K562 (cell line): ENCODE measurements around the gene IFITM2. TPM values are rescaled to one million over a fixed set of nuclear protein-coding genes. Genes with fewer than 3 reads are reported as not detected.
A peak's percentile ranks its signal among the peaks of the same experiment; 100 is the strongest.

ENCODE experiments used
- CREM ChIP-seq: IDR thresholded peaks from 2 replicates; pipeline ENCODE4 v1.6.1; 2014; ENCODE audit warnings: antibody characterized with exemption, low read depth
- EWSR1 ChIP-seq: fragments of 450-650 bp; IDR thresholded peaks from 2 replicates; pipeline ENCODE4 v1.6.1; 2018; ENCODE audit warnings: borderline replicate concordance, mild to moderate bottlenecking, low read depth, moderate library complexity; ENCODE audit not compliant: partially characterized antibody
- FOS ChIP-seq: IDR thresholded peaks from 3 replicates; pipeline ENCODE4 v1.6.1; 2011; ENCODE audit not compliant: insufficient read length; ENCODE audit errors: extremely low read depth
- IRF2 ChIP-seq: sonication (generic); formaldehyde crosslinking; IDR thresholded peaks from 2 replicates; pipeline ENCODE4 v1.8.1; 2022; ENCODE audit warnings: mild to moderate bottlenecking, missing genetic modification reagents
- MAZ ChIP-seq, 2 experiments: fragments of 450-650 bp in 1 of 2; sonication (generic) in 1 of 2; formaldehyde crosslinking; IDR thresholded peaks in 1 of 2; conservative IDR thresholded peaks in 1 of 2; 2 replicates each; pipeline versions ENCODE4 v1.4.0 to v1.5.0; 2020; ENCODE audit warnings: mild to moderate bottlenecking in 1 of 2, missing genetic modification reagents in 1 of 2
- RBM15 ChIP-seq: fragments of 200-400 bp; formaldehyde crosslinking; IDR thresholded peaks from 2 replicates; pipeline ENCODE4 v1.6.1; 2018; ENCODE audit warnings: mild to moderate bottlenecking, low read length, moderate library complexity; ENCODE audit not compliant: insufficient read depth
- RFX7 ChIP-seq: fragments of 250-450 bp; sonication (Bioruptor Pico); IDR thresholded peaks from 2 replicates; pipeline ENCODE4 v1.5.1; 2021; ENCODE audit warnings: mild to moderate bottlenecking
- RHOXF2B ChIP-seq: fragments of 250-450 bp; sonication (Bioruptor Pico); conservative IDR thresholded peaks from 2 replicates; pipeline ENCODE4 v1.5.1; 2021
- SRSF9 ChIP-seq: fragments of 200-400 bp; formaldehyde crosslinking; IDR thresholded peaks from 2 replicates; pipeline ENCODE4 v1.6.1; 2017; ENCODE audit warnings: low read depth, low read length, borderline replicate concordance
- TAF15 ChIP-seq: fragments of 200-400 bp; formaldehyde crosslinking; IDR thresholded peaks from 2 replicates; pipeline ENCODE4 v1.6.1; 2017; ENCODE audit warnings: mild to moderate bottlenecking, low read depth, low read length, moderate library complexity
- ZBTB8A ChIP-seq: fragments of 450-650 bp; IDR thresholded peaks from 2 replicates; pipeline ENCODE4 v1.6.1; 2018; ENCODE audit warnings: mild to moderate bottlenecking, moderate library complexity; ENCODE audit not compliant: partially characterized antibody
- ZNF583 ChIP-seq: fragments of 250-450 bp; sonication (Bioruptor Pico); IDR thresholded peaks from 2 replicates; pipeline ENCODE4 v1.4.0; 2020
- ZNF764 ChIP-seq: fragments of 250-450 bp; sonication (Bioruptor Pico); IDR thresholded peaks from 2 replicates; pipeline ENCODE4 v1.4.0; 2020; ENCODE audit warnings: low read depth, mild to moderate bottlenecking, moderate library complexity
- polyA plus RNA-seq, 8 experiments: library from polyadenylated mRNA; depleted of rRNA in 4 of 8; stranded (reverse) in 5 of 8; unstranded in 3 of 8; fragments of >200 nt; fragmentation: Nextera tagmentation in 2 of 8; fragmentation: Illumina TruSeq in 1 of 8; extraction: Ambion mirVana in 2 of 8; extraction: Trizol in 1 of 8; gene quantifications; 2 replicates each; pipeline versions ENCODE4 v1.2.1 to v1.2.3, GENCODE V29; 2011 to 2014; ENCODE audit warnings: inconsistent platforms in 1 of 8, missing spikeins in 1 of 8
- total RNA-seq, 7 experiments: library from RNA; depleted of rRNA in 6 of 7; stranded (reverse); fragments of >200 nt in 6 of 7; fragmentation: Illumina TruSeq in 2 of 7; extraction: Trizol in 2 of 7; gene quantifications; 2 replicates each; pipeline versions ENCODE4 v1.2.1 to v1.2.3, GENCODE V29; 2011 to 2021; ENCODE audit warnings: low replicate concordance in 1 of 7
- TF ChIP-seq, protein P1 (sequence below): fragments of 250-450 bp; sonication (Bioruptor Pico); IDR thresholded peaks from 2 replicates; pipeline ENCODE4 v1.5.0; 2020; ENCODE audit warnings: mild to moderate bottlenecking
- TF ChIP-seq, protein P2 (sequence below): fragments of 450-650 bp; IDR thresholded peaks from 2 replicates; pipeline ENCODE4 v1.6.1; 2016; ENCODE audit warnings: low read depth, mild to moderate bottlenecking, moderate library complexity
- TF ChIP-seq, protein P3 (sequence below): fragments of 250-450 bp; sonication (Bioruptor Pico); IDR thresholded peaks from 2 replicates; pipeline ENCODE4 v1.5.1; 2021; ENCODE audit warnings: mild to moderate bottlenecking
- TF ChIP-seq, protein P4 (sequence below): IDR thresholded peaks from 3 replicates; pipeline ENCODE4 v1.6.1; 2011; ENCODE audit warnings: borderline replicate concordance, mild to moderate bottlenecking; ENCODE audit not compliant: insufficient read length, insufficient read depth
- TF ChIP-seq, protein P5 (sequence below): sonication (generic); formaldehyde crosslinking; IDR thresholded peaks from 2 replicates; pipeline ENCODE4 v1.8.0; 2023; ENCODE audit warnings: mild to moderate bottlenecking, missing genetic modification reagents

Gene IFITM2
- total and polyA plus RNA-seq, 9 of the 15 experiments (the other 6 are each of a cell fraction or from before 2014, with no cell fraction given) = 52.8 to 4,872 (median 356) TPM

DNA sequence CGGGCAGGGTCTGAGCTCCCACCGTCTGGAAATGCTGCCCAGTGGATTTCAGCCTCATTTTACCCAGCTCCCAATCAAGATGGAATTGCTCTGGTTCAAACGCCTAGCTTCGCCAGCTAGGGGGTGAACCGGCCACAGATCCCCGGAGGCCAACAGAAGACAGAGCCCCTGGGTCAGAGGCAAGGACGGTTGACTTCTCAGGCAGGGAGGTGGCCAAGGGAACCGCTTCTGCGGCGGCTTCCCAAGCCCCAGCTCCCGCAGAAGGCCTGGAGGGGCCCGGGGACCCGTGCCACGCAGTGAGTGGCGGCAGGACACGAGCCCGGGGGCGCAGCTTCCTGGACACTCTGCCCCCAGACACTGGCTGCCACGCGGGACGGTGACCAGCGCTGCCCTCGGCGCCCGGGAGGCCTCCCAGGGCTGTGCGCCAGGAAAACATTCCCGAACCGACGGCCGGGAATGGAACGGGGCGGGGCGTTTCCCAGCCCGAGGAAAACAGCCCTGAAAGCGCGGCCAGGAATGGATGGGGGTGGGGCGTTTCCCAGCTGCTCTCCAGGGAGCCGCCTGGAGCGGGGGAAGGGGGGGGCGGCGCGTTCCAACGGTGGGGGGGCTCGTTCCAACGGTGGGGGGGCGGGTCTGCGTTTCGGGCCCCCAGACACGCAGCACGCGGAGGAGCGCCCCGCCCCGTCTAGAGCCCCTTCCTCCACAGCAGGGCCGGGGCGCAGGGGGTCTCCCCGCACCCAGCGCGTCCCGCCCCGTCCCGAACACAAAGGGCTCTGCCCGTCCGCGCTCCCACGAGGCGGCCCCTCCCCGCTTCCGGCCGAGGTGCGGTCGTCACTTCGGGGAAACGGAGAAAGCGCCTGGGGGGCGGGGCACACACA, 48.2 kb downstream of the IFITM2 start (continued):
- TF ChIP-seq MAZ (CRISPR knock-in tag; conservative IDR thresholded peaks at IDR 0.05 in 1 of 2, IDR thresholded peaks at IDR 0.05 in 1 of 2) (peak; percentile 90 to 96), TAF15 (no peak), EWSR1 (no peak), ZNF583 (CRISPR knock-in tag) (peak; percentile 90), SRSF9 (no peak), RBM15 (no peak), IRF2 (no peak), ZNF764 (CRISPR knock-in tag) (no peak), RHOXF2B (CRISPR knock-in tag) (no peak), RFX7 (CRISPR knock-in tag) (no peak), FOS (no peak), CREM (peak; percentile 30), ZBTB8A (no peak)
- TF ChIP-seq, protein P1, sequence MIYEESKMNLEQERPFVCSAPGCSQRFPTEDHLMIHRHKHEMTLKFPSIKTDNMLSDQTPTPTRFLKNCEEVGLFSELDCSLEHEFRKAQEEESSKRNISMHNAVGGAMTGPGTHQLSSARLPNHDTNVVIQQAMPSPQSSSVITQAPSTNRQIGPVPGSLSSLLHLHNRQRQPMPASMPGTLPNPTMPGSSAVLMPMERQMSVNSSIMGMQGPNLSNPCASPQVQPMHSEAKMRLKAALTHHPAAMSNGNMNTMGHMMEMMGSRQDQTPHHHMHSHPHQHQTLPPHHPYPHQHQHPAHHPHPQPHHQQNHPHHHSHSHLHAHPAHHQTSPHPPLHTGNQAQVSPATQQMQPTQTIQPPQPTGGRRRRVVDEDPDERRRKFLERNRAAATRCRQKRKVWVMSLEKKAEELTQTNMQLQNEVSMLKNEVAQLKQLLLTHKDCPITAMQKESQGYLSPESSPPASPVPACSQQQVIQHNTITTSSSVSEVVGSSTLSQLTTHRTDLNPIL (CRISPR knock-in tag) = peak; percentile 46; the same call in 1 of the 2 replicates
- TF ChIP-seq, protein P2, sequence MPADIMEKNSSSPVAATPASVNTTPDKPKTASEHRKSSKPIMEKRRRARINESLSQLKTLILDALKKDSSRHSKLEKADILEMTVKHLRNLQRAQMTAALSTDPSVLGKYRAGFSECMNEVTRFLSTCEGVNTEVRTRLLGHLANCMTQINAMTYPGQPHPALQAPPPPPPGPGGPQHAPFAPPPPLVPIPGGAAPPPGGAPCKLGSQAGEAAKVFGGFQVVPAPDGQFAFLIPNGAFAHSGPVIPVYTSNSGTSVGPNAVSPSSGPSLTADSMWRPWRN = no peak
- TF ChIP-seq, protein P3, sequence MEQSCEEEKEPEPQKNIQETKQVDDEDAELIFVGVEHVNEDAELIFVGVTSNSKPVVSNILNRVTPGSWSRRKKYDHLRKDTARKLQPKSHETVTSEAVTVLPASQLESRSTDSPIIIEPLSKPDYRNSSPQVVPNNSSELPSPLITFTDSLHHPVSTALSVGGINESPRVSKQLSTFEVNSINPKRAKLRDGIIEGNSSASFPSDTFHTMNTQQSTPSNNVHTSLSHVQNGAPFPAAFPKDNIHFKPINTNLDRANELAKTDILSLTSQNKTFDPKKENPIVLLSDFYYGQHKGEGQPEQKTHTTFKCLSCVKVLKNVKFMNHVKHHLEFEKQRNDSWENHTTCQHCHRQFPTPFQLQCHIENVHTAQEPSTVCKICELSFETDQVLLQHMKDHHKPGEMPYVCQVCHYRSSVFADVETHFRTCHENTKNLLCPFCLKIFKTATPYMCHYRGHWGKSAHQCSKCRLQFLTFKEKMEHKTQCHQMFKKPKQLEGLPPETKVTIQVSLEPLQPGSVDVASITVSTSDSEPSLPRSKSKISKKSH (CRISPR knock-in tag) = 0 out of 2 replicates have a peak, but pooled peaks have one; percentile 20
- TF ChIP-seq, protein P4, sequence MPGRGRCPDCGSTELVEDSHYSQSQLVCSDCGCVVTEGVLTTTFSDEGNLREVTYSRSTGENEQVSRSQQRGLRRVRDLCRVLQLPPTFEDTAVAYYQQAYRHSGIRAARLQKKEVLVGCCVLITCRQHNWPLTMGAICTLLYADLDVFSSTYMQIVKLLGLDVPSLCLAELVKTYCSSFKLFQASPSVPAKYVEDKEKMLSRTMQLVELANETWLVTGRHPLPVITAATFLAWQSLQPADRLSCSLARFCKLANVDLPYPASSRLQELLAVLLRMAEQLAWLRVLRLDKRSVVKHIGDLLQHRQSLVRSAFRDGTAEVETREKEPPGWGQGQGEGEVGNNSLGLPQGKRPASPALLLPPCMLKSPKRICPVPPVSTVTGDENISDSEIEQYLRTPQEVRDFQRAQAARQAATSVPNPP = no peak
- TF ChIP-seq, protein P5, sequence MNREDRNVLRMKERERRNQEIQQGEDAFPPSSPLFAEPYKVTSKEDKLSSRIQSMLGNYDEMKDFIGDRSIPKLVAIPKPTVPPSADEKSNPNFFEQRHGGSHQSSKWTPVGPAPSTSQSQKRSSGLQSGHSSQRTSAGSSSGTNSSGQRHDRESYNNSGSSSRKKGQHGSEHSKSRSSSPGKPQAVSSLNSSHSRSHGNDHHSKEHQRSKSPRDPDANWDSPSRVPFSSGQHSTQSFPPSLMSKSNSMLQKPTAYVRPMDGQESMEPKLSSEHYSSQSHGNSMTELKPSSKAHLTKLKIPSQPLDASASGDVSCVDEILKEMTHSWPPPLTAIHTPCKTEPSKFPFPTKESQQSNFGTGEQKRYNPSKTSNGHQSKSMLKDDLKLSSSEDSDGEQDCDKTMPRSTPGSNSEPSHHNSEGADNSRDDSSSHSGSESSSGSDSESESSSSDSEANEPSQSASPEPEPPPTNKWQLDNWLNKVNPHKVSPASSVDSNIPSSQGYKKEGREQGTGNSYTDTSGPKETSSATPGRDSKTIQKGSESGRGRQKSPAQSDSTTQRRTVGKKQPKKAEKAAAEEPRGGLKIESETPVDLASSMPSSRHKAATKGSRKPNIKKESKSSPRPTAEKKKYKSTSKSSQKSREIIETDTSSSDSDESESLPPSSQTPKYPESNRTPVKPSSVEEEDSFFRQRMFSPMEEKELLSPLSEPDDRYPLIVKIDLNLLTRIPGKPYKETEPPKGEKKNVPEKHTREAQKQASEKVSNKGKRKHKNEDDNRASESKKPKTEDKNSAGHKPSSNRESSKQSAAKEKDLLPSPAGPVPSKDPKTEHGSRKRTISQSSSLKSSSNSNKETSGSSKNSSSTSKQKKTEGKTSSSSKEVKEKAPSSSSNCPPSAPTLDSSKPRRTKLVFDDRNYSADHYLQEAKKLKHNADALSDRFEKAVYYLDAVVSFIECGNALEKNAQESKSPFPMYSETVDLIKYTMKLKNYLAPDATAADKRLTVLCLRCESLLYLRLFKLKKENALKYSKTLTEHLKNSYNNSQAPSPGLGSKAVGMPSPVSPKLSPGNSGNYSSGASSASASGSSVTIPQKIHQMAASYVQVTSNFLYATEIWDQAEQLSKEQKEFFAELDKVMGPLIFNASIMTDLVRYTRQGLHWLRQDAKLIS (CRISPR knock-in tag) = no peak
